ENCODE data around the gene MCC. TPM values are rescaled to one million over a fixed set of nuclear protein-coding genes. Genes with fewer than 3 reads are reported as not detected.

The MCC gene
- total and polyA plus RNA-seq, 2 donors (not counting 1 experiment from before 2014, with no cell fraction given): 0.09 to 0.32 TPM

DNA sequence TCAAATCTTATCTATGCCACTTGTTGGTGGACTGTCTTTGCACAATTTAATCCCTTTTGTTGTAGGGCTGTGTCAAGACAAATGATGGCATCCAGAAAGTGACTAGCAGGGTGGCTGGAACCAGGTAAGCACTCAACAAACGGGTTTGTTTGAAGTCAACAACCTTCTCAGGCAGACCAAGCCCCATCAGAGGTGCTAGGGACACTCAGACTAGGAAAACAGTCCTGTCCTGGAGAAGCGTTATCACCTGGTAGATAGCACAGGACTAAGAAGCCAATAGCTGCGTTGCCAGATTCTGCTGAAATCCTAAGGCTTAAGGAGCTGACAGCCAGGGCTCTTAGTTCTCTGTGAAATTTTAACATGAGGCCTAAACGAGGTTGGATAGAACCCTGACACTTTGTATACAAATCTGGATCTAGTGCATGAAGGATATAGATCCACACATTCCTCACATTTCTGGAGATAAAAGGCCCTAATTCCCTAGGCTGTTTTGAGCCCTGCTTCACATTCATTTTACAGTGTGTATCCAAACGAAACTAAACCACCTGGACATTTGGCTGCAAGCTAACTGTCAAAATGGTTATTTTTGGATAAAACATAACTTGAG lies 331.9 kb downstream of the MCC start:
- ATAC-seq (ENCODE audit: low read depth): no peak
- Histone ChIP-seq H3K9ac (ENCODE audit: low read length) (no peak overlapping the region), H4K20me1 (ENCODE audit: control insufficient read depth, insufficient read depth, low read length, poor library complexity, severe bottlenecking) (no peaks in the 10 kb centered on the region), H3K4me2 (replicated peaks; ENCODE audit: low read depth, low read length, poor library complexity, severe bottlenecking) (no peak overlapping the region), H3K27ac (ENCODE audit: low read length in 2 of 2) (no peak overlapping the region), H3K27me3 (replicated peaks in 1 of 4; ENCODE audit: control extremely low read depth in 1 of 4, control insufficient read depth in 3 of 4, insufficient read depth in 4 of 4, low read length in 3 of 4) (no peaks in the 10 kb centered on the region), H3K79me2 (ENCODE audit: control insufficient read depth, insufficient read depth, low read length) (no peaks in the 10 kb centered on the region), H3K4me3 (ENCODE audit: control extremely low read depth in 1 of 5, extremely low read depth in 1 of 5, insufficient read depth in 1 of 5, low read depth in 2 of 5, low read length in 4 of 5) (no peak overlapping the region), H3K36me3 (replicated peaks in 1 of 2; ENCODE audit: control extremely low read depth in 1 of 2, control insufficient read depth in 1 of 2, extremely low read depth in 1 of 2, insufficient read depth in 2 of 2, low read length in 1 of 2) (no peaks in the 10 kb centered on the region), H3K4me1 (ENCODE audit: control insufficient read depth in 2 of 2, insufficient read depth in 2 of 2, low read length in 2 of 2) (no peaks in the 10 kb centered on the region), H3K9me3 (ENCODE audit: control extremely low read depth in 1 of 3, control insufficient read depth in 2 of 3, insufficient read depth in 1 of 3, low read length in 2 of 3) (no peaks in the 10 kb centered on the region), H2AFZ (ENCODE audit: insufficient read depth, low read depth, low read length, poor library complexity, severe bottlenecking) (no peak overlapping the region)
- Mint-ChIP-seq H3K27ac (no peak overlapping the region), H3K4me3 (no peak overlapping the region), H3K9me3 (ENCODE audit: insufficient read depth) (no peaks in the 10 kb centered on the region), H3K27me3 (peaks cover 10% of the 10 kb centered on the region), H3K4me1 (no peaks in the 10 kb centered on the region)
- POLR2A ChIA-PET: no interaction called here
- DNase-seq: no peak
- TF ChIP-seq, protein P1, sequence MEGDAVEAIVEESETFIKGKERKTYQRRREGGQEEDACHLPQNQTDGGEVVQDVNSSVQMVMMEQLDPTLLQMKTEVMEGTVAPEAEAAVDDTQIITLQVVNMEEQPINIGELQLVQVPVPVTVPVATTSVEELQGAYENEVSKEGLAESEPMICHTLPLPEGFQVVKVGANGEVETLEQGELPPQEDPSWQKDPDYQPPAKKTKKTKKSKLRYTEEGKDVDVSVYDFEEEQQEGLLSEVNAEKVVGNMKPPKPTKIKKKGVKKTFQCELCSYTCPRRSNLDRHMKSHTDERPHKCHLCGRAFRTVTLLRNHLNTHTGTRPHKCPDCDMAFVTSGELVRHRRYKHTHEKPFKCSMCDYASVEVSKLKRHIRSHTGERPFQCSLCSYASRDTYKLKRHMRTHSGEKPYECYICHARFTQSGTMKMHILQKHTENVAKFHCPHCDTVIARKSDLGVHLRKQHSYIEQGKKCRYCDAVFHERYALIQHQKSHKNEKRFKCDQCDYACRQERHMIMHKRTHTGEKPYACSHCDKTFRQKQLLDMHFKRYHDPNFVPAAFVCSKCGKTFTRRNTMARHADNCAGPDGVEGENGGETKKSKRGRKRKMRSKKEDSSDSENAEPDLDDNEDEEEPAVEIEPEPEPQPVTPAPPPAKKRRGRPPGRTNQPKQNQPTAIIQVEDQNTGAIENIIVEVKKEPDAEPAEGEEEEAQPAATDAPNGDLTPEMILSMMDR (IDR thresholded peaks at IDR 0.05): no peak
- no peak for TF ChIP-seq EZH2 (IDR thresholded peaks at IDR 0.05; ENCODE audit: borderline replicate concordance, insufficient read depth, low read depth, low read length, poor library complexity, severe bottlenecking)
- CTCF ChIA-PET: no interaction called here
- 82% methylated on average over 3 of the region's 5 CpGs for WGBS (ENCODE audit: insufficient coverage)
- intact Hi-C loops (cut with micrococcal nuclease): no loop called here

DNA sequence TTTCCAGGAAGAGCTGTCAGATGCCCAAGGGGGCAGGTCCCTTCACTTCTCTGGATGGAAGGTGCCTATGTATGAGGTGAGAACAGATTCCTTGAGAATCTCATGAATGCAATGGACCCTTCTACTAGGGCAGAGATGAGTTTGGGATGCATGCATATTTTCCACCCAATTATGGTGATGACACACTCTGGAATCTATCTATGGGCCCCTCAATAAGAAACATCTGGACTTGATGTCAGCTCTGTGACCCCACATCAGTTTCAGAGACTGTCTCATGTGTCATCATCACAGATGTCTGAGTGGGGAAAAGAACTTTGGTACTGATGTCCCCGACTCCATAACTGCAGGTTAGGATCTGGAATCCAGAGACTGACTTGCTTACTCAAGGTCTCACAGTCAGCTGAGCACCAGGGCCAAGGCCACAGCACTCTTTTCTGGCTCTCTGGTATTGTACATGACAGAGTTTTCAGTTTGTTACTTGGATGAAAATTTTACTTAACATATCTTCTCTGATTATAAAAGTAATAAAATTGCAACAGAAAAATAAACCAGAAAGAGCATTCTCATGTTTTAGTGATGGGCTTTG lies 334.6 kb downstream of the MCC start:
- Mint-ChIP-seq H3K4me3 (no peak overlapping the region), H3K4me1 (no peaks in the 10 kb centered on the region), H3K9me3 (ENCODE audit: insufficient read depth) (no peaks in the 10 kb centered on the region), H3K27ac (no peak overlapping the region), H3K27me3 (peaks cover 11% of the 10 kb centered on the region)
- CTCF ChIA-PET: no interaction called here
- Histone ChIP-seq H4K20me1 (ENCODE audit: control insufficient read depth, insufficient read depth, low read length, poor library complexity, severe bottlenecking) (no peaks in the 10 kb centered on the region), H3K27me3 (replicated peaks in 1 of 4; ENCODE audit: control extremely low read depth in 1 of 4, control insufficient read depth in 3 of 4, insufficient read depth in 4 of 4, low read length in 3 of 4) (no peaks in the 10 kb centered on the region), H3K4me3 (ENCODE audit: control extremely low read depth in 1 of 5, extremely low read depth in 1 of 5, insufficient read depth in 1 of 5, low read depth in 2 of 5, low read length in 4 of 5) (no peak overlapping the region), H2AFZ (ENCODE audit: insufficient read depth, low read depth, low read length, poor library complexity, severe bottlenecking) (no peak overlapping the region), H3K36me3 (replicated peaks in 1 of 2; ENCODE audit: control extremely low read depth in 1 of 2, control insufficient read depth in 1 of 2, extremely low read depth in 1 of 2, insufficient read depth in 2 of 2, low read length in 1 of 2) (no peaks in the 10 kb centered on the region), H3K9ac (ENCODE audit: low read length) (no peak overlapping the region), H3K4me1 (ENCODE audit: control insufficient read depth in 2 of 2, insufficient read depth in 2 of 2, low read length in 2 of 2) (no peaks in the 10 kb centered on the region), H3K4me2 (replicated peaks; ENCODE audit: low read depth, low read length, poor library complexity, severe bottlenecking) (no peak overlapping the region), H3K9me3 (ENCODE audit: control extremely low read depth in 1 of 3, control insufficient read depth in 2 of 3, insufficient read depth in 1 of 3, low read length in 2 of 3) (no peaks in the 10 kb centered on the region), H3K79me2 (ENCODE audit: control insufficient read depth, insufficient read depth, low read length) (no peaks in the 10 kb centered on the region), H3K27ac (ENCODE audit: low read length in 2 of 2) (no peak overlapping the region)
- ATAC-seq (ENCODE audit: low read depth) (no peak), DNase-seq (no peak)
- TF ChIP-seq EZH2 (IDR thresholded peaks at IDR 0.05; ENCODE audit: borderline replicate concordance, insufficient read depth, low read depth, low read length, poor library complexity, severe bottlenecking): no peak
- TF ChIP-seq, protein P1 (IDR thresholded peaks at IDR 0.05): no peak
- intact Hi-C loops (cut with micrococcal nuclease): no loop called here
- POLR2A ChIA-PET: no interaction called here
- no CpG with 5 or more reads among the region's 1 CpG for WGBS (ENCODE audit: insufficient coverage)

All from B cell (primary cell).